Measurements from ENCODE around the gene IMP4.
A peak's percentile ranks its signal among the peaks of the same experiment; 100 is the strongest.
"Not testable (repeated sequence)": the region's sequence is repeated elsewhere in the genome, so short reads cannot be mapped to it uniquely, and the experiment has no call there.

Gene IMP4, protein sequence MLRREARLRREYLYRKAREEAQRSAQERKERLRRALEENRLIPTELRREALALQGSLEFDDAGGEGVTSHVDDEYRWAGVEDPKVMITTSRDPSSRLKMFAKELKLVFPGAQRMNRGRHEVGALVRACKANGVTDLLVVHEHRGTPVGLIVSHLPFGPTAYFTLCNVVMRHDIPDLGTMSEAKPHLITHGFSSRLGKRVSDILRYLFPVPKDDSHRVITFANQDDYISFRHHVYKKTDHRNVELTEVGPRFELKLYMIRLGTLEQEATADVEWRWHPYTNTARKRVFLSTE

DNA sequence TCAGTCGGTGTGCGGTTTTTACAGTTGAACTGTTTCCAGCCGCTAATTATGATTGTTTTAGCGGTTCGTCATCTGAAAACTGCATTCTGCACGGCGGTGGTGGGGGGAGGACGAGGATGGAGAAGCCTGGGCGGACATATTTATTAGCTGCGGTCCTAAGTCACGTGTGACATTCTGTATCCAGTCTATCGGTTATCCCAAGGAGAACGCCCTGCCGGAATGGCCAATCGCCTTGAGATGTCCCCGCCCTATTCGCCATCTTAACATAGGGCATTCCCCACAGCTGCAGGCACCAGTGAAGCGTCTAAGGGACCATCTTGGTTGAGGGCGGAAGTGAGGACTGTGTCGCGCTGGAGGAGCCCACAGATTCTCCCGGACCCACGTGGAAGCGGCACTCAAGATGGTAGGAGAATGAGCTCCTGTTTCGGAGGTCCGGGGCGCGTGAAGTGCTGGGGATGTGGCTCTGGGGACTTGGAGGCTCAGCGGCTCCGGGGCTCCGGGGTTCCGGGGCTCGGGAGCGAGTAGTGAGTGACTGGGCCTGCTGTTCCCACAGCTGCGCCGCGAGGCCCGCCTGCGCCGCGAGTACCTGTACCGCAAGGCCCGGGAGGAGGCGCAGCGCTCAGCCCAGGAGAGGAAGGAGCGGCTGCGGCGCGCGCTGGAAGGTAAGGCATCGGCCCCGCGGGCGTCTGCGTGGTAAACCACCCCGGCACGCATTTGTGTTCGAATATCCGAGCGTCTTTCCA, at the start of gene IMP4:
IMP4 (plus strand) TSS at position 365 of the 743 bp plus-strand sequence; CDS start at position 401, 36 bp downstream.
- DNase-seq: peak; percentile 91

DNA sequence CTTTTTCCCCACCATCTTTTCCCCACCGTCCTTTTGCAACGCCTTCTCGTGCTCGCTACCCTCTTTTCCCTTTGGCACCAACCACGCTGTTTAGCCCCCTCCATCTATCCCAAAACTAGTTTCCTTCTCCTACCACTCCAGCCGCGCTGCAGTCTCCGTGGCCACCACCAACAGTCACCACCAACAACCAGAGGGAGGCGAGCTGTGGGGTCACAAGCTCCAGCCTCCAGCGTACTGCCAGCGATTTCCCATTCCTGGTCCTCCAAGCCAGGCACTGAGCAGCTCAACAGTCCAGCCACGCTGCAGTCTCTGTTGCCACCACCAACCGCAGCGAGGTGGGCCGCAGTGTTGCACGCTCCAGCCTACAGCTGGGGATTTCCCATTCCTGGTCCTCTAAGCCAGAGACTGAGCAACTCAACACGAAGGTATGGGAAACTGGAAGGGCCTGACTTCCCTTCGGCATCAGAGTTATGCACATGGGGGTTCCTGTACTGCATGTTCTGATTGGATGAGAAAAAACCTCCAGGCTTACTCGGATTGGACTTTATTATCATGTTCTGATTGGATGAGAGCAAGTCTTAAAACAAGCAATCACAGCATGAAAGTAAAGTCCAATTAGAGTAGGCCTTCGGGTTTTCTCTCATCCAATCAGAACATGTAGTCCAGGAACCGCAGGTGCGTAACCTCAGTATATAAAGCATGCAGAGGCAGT, 42.3 kb upstream of the IMP4 start:
- DNase-seq: no peak

DNA sequence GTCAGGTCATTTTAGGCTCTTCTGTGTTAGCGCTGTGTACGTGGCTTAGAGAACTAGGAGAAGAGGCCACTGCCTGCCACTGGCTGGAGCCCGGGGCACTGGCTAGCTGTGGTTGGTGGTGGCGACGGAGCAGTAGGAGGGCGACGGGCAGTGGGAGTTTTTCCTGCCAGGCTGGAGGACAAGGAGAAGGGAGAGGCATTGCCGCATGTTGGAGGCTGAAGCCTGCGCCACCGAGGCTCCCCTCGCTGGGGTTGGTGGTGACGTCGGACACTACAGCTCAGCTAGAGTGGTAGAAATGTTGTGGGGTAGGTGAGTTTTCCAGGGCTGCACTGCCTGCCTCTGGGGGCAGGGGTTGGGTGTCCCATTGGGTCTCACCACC, 41.7 kb upstream of the IMP4 start:
- DNase-seq: no peak

DNA sequence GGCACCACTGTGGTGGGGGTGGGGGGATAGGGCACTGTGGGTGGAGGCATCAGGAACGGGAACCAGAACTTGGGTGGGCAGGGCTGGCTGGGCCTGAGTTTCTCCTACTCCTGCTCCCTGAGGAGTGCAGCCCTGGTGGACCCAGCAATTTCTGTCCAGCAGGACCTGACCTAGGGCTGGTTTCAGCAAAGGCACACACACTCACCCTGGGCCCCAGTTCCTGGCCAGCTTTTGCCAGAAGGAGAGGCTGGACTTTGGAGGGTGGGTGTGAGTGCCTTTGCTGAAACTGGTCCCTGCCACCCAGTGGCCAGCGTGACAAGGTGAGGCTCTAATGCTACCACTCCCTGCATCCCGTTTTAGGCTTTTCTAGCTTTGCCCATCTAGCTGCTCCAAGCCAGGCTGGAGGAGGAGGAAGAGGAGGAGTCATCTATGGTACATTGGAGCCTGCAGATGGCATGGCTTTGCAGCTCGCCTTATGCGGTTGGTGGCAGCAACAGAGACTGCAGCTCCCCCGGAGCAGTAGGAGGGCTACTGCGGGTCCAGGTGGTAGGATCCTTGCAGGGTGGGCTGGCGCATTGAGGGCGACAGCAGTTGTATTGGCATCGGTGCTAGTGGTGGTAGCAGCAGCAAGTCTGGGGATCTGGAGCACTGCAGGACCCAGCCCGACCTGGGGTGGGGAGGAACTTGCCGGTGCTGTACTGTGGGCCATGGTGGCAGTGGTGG, 40.4 kb upstream of the IMP4 start:
- DNase-seq: no peak

DNA sequence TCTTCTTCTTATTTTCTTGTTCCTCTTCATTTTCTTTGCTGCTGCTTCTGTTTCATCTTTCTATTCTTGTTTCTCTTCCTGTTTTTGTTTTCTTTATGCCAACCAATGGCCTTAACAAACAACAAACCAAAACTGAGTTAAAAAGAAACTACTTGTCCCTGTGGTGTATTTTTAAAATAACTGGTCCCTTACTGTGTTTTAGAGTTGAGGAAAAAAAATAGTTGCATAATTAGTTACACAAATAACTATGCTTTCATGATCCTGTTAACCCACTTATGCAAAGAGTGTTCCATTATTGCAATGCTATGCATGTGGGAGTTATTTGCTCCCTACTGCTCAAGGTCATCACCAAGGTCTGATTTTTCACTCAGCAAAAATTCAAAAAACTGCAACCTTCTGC, 39.5 kb upstream of the IMP4 start:
- no peak for DNase-seq

DNA sequence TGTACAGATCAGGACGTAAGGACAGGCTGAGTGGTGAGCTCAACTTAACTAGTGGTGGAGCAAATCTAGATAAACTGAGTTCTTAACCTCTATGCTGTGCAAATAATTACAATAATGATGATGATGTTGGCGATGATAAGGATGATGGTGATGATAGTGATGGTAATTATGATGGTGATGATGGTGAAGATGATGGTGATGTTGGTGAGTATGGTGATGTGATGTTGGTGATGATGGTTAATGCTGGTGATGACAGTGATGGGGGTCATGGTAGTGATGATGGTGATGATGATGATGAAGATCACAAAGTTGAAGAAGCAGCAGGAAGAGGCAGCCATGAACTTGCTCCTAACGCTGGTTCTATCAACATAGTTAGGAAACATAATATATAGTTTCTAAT, 38.0 kb upstream of the IMP4 start:
- no peak for DNase-seq

DNA sequence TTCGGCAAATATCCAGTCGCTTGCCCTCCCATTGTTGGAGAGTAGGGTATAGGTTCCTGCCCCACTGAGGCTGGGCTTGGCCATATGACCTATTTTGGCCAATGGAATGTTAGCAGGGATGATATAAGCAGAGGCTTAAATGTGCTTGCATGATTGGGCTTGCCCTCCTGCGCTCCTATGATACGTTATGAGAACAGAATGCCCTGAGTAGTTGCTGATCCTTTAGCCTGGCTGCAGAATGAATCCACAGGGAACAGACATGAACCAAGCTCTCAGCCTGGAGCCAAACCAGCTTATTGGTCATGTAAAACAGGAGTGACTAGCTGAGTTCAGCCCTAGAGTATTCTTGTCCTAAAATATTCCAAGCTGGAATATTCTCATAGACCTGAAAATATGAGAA, 34.8 kb upstream of the IMP4 start:
- no peak for DNase-seq

DNA sequence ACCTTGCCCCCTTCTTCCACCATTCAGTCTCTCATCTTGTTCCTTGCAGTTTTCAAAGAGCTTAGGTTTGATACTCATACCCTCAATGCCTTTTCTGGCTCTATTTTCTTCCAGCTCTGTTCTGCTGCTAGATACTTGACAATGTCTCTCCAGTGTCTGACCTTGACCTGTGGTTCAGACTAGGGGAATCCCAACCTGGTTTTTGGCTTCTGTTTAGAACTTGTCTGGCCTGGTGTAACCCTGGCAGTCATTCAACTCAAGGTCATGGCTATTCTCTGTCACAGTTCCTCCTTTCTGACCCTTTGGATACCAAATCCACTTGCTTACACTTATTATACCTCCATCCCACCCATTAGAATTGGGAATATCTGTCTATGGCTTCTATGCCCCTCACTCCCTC, 31.8 kb upstream of the IMP4 start:
- no peak for DNase-seq

DNA sequence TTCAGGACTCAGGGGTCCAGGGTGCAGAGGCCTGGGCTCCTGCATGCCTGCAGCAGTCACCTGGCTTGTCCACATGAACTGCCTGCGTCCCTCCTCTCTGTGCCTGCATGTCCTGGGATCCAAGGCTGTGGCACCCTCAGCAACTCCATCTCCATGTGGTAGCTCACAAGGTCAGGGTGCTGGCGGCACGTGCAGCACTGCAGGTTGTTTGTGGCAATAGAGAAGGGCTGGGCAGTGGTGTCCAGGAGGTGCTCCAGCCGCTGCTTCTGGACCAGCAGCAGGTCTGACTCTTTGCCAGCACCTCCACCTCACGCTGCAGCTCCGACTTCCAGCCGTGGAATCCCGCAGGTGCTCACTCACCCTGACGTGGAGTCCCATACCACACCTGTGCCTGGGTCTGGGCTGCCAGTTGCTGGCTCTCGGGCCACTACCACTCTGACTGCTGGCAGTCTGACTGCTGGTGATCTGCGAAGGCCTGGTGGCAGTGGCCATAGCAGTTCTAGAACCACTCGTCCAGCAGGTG, 28.8 kb upstream of the IMP4 start:
- no peak for DNase-seq

DNA sequence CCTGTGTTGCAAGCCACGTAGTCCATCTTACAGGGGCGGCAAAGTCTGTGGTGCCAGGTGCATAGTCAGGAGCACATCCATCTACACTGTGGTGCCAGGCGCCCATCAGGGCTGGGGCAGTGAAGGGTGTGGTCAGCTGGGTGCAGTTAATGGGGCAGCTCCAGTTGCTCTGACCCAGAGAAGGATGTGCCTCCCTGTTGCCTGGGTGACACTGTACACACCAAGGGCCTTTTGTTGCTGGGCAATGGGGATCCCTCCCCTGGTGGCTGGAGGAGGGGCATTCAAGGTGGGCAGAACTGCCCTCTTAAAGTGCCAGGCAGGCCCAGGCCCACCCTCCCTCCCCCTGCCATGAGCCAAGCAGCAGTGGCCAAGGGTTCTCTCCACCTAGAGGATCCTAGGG, 28.3 kb upstream of the IMP4 start:
- no peak for DNase-seq

DNA sequence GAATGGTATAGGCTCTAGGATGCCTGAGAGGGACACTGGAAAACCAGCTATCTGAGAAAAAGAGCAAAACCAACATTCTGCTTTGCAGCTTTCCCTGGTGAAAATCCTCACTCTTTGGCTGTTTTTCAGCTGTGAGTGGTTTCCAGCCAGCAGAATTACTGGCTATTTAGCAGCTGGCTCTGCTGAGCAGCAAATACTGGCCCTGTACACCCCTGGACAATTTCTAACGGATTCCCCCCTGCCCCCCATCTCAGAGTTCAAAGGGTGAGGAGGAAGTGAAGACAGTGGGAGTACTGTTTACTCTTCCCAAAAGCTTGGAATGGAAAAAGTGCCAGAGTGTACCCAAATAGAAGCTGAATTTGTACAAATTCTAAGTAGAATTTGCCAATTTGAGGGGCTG, 26.1 kb upstream of the IMP4 start:
- DNase-seq: no peak

DNA sequence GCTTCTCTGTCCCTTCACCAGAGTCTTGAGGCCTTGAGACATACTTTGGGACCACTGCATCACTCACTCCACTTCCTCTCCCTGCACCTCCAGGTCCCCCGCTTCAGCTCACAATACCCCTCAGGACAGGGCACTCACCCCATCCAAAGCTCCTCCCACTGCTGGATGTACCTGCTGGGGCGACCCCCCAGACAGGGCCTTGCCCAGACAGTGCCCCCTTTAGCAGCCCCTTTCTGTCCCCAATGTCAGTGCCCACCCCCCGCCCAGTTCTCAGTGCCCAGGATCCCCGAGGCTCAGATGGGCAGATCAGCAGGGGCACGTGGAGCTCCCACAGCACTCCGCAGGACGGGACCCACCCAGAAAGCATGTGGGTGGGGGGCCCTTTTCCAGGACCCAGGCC, 23.8 kb upstream of the IMP4 start:
- DNase-seq: no peak

DNA sequence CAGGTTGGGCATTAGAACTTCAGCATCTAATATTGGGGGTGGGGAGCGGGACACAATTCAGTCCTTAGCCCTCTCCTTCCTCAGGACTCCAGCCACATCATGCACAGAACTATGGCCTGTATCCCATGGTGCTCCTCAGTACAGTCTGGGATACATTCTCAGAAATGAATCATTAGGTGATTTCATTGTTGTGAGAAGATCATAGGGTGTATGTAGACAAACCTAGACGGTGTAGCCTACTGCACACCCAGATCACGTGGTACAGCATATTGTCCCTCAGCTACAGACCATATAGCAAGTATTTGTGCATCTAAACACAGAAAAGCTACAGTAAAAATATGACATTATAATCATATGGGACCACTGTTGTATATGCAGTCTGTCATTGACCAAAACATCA, 23.2 kb upstream of the IMP4 start:
- DNase-seq: no peak

DNA sequence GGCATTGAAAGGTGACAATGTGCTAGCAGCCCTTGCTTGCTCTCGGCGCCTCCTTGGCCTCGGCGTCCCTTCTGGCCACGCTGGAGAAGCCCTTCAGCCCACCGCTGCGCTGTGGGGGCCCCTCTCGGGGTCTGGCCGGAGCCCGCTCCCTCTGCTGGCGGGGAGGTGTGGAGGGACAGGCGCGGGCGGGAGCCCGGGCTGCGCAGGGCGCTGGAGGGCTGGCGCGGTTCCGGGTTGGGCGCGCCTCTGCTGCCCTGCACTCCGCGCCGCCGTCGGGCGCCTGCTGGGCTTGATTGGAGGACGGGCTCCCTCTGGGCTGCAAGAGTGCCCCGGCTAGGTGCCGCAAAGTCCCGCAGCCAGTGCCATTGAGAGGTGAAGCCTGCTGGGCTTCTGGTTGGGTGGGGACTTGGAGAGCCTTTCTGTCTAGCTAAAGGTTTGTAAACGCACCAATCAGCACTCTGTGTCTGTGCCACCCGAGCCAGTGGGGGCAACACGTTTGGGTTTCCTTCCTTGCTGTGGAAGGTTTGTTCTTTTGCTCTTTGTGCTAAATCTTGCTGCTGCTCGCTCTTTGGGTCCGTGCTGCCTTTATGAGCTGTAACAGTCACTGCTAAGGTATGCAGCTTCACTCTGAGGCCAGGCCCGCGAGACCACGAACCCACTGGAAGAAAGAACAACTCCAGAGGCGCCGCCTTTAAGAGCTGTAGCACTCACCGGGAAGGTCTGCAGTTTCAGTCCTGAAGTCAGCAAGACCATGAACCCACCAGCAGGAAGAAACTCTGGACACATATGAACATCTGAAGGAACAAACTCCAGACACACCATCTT, 14.8 kb upstream of the IMP4 start:
- DNase-seq: no peak

DNA sequence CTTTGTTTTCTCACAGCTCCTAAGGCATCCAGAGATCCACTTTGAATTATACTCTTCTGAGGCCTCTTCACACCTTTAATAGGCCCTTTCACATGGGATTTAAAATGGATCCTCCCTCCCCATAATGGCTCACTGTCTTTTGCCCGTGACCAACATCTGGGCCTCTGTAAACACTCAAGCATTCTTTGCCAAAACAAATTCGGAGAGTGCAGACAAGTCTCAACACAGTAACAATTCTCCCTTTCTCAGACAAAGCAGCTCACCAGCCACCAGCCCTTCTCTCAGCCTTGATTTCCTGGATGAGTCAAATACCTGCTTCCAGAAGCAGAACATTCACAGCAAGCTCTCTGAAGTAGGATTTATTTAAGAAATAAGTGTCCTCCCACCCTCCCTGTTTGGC, 14.0 kb upstream of the IMP4 start:
- no peak for DNase-seq

DNA sequence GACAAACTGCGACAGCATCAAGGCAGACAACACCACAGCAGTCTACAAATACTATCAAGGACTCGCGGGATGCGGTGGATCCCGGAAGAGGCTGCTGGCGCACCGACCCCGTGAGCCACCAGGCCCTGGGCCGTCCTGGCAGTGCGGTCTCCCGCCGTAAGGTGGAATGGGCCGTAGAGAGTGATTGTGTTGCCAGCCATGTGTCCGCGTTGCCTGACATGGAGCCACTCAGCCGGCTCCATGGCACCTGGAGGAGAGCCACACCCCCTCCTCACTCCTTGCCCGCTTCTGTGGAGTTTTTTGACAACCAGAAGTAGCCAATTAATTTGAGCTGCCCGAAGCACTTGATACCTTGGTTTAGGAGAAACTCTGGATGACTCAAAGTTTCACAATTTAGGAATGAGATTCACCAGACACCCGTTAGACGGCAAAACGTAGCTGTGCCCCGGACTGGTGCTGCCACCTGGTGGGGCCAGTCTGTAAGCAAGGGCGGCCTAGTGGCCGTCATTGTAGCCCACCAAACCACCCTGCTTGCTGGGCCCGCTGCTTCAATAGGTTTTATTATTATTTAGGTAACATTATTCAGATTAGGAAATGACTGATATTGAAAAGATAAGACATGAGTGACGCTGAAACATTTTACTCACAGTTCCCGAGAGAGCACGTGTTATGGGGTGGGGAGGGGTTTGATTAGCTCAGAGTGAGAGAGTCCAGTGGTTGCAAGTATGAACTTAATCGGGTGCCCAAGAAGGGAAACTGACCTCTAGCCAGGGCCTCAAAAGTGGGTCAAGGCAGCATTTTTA, 10.2 kb upstream of the IMP4 start:
- DNase-seq: peak; percentile 75

DNA sequence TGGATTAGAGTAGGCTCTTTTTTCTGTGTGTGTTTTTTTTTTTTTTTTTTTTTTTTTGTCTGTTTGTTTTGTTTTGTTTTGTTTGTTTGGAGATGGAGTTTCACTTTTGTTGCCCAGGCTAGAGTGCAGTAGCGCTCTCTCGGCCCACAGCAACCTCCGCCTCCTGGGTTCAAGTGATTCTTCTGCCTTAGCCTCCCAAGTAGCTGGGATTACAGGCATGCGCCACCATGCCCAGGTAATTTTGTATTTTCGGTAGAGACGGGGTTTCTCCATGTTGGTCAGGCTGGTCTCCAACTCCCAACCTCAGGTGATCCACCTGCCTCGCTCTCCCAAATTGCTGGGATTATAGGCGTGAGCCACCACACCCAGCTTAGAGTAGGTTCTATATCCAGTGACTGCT, 9.4 kb upstream of the IMP4 start:
- DNase-seq: not testable (repeated sequence)

DNA sequence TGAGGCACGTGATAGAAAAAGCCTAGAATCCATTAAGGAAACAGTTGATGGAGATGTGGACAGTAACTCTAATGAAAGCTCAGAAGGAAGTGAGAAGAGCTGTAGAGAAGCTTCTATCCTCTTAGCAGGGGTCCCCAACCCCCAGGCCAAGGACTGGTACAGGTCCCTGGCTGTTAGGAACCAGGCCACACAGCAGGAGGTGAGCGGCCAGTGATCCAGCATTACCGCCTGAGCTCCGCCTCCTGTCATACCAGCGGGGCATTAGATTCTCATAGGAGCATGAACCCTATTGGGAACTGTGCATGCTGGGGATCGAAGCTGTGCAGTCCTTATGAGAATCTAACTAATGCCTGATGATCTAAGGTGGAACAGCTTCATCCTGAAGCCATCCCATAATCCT, 8.7 kb upstream of the IMP4 start:
- no peak for DNase-seq

DNA sequence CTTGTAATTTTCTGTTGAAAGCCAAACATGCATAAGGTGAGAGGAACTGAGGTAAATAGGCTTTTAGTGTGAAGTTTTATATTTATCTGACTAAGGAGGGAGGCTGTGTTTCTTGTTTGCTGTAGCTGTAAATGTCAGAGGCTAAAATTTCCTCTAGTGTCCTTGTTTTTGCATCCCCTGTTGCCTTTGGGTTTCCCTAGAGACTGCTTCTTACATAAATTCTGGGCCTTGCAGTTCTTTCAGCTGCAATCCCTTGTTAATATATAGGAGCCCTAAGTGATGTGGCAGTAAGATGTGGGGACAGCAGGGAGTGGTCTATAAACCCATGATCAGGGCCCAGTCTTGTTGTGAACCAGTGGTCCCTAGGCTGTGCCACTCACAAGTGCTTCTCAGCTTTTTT, 7.5 kb upstream of the IMP4 start:
- no peak for DNase-seq

DNA sequence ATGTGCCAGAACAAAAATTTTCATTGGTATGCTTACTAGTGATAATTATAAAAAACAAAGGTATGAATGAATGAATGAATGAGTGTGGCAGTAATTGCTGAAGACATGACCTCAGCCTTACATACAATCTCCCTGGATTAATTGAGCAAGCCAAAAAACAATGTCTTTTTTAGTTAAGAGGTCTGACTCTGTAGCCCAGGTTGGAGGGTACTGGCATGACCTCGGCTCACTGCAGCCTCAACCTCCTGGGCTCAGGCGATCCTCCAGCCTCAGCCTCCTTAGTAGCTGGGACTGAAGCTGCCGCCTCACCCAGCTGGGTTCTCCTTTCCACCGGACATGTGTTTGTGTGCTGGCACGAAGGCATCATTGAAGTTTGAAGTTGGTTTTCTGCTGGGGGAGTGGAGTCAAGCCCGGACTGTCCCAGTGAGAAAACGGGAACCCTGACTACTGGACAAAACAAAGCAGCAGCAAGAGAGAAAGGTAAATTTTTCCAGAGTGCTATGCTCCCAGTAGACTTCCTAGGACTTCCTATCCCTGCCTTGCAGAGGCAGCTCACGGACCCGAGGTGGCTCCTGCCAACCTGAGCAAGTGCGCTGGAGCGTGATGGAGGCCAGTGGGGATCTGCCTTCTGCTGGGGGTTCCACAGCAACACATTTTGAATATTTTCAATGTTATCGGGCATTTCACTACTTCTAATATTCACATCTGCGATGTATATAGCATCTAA, 6.4 kb upstream of the IMP4 start:
- no peak for DNase-seq

Measured in activated T-cell treated with anti-CD3 and anti-CD28 coated beads, Interleukin-2, amount 50 U/mL, for 1 hour (primary cell).